ENCODE results near the gene CNOT11. TPM values are rescaled to one million over a fixed set of nuclear protein-coding genes. Genes with fewer than 3 reads are reported as not detected.

CNOT11 gene
- total and polyA plus RNA-seq, 2 of the 8 experiments (the other 6 are each of a cell fraction or from before 2014, with no cell fraction given) = 41.5 to 54.6 TPM

DNA sequence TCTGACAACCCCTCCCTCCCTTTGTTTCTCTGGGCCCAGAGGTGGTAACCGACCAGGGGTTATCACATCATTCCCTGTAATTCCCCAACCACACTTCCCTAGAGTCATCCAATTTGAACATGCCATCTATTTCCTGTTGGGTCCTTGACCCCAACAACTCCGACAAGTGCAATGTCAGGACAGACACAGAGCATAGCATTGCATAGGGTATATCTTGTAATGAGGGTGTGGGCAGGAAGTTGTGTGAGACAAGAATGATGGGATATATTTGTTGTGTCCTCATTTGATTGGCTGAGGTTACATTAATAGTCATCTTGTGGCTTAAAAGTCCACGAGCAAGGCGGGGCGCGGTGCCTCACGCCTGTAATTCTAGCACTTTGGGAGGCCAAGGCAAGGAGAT lies 33.4 kb upstream of the CNOT11 start:
- H4K8ac ChIP-seq (ENCODE audit: extremely low read depth, insufficient read depth, low read length) = no peak overlapping the region
- no peaks in the 10 kb centered on the region for H3K79me1 ChIP-seq (ENCODE audit: low read depth, low read length)
- no peaks in the 10 kb centered on the region for H3K4me1 ChIP-seq (replicated peaks in 1 of 4; ENCODE audit: control insufficient read depth in 3 of 4, insufficient read depth in 4 of 4, low read length in 3 of 4)
- H3K4me2 ChIP-seq (ENCODE audit: insufficient read depth in 1 of 2, low read depth in 2 of 2, low read length in 2 of 2) = no peak overlapping the region
- H4K5ac ChIP-seq (ENCODE audit: insufficient read length, low read depth, low read length) = no peak overlapping the region
- H3K14ac ChIP-seq (ENCODE audit: insufficient read length) = no peak overlapping the region
- H3K4me3 ChIP-seq (ENCODE audit: extremely low read depth in 1 of 4, insufficient read depth in 2 of 4, low read depth in 3 of 4, low read length in 4 of 4) = no peak overlapping the region
- H3K27ac ChIP-seq (ENCODE audit: low read depth, low read length) = no peak overlapping the region
- H2BK120ac ChIP-seq (replicated peaks; ENCODE audit: low read depth, low read length) = no peak overlapping the region
- no peak overlapping the region for H3K23ac ChIP-seq (ENCODE audit: insufficient read length)
- no peak overlapping the region for H2BK5ac ChIP-seq (ENCODE audit: low read depth, low read length)
- CTCF ChIA-PET (ENCODE audit: partially characterized antibody) = interaction anchor here (1.1 to 7.5 kb wide), 6 partner anchors 12 to 288 kb away, joined by 3 to 80 read pairs (median 17); no protein-coding TSS in a partner anchor
- H3K9me3 ChIP-seq (ENCODE audit: insufficient read depth in 2 of 2, low read depth in 1 of 2, low read length in 1 of 2) = no peaks in the 10 kb centered on the region
- H3K56ac ChIP-seq (replicated peaks; ENCODE audit: insufficient read length, low read depth, low read length) = no peak overlapping the region
- H2BK12ac ChIP-seq (ENCODE audit: low read depth, low read length) = no peak overlapping the region
- WGBS, 2 experiments (ENCODE audit: extremely low coverage in 1 of 2, insufficient coverage in 1 of 2, insufficient read length in 1 of 2, insufficient replicate concordance in 2 of 2, low coverage in 1 of 2, low lambda C conversion rate in 2 of 2, missing lambda C conversion rate in 1 of 2) = 94% methylated on average over 7 of the region's 7 CpGs; no CpG with 5 or more reads in 1 of the 2 experiments
- H3K18ac ChIP-seq (ENCODE audit: extremely low read depth, low read length) = no peak overlapping the region
- no peaks in the 10 kb centered on the region for H4K20me1 ChIP-seq (replicated peaks in 1 of 2; ENCODE audit: control insufficient read depth in 1 of 2, insufficient read depth in 2 of 2, low read length in 2 of 2)
- H2AFZ ChIP-seq (ENCODE audit: low read length) = no peak overlapping the region
- H3K79me2 ChIP-seq (ENCODE audit: control insufficient read depth in 1 of 2, insufficient read depth in 2 of 2, low read length in 2 of 2) = no peaks in the 10 kb centered on the region
- POLR2A ChIA-PET (ENCODE audit: partially characterized antibody) = no interaction called here
- no peak overlapping the region for H2AK5ac ChIP-seq (ENCODE audit: low read depth, low read length)
- DNase-seq (ENCODE audit: low read depth in 1 of 2, low spot score in 2 of 2) = no peak
- H3K23me2 ChIP-seq (ENCODE audit: low read depth, low read length) = no peaks in the 10 kb centered on the region
- FAIRE-seq = no peak
- no peak overlapping the region for H3K4ac ChIP-seq (replicated peaks; ENCODE audit: insufficient read length, low read depth, low read length)
- no peak overlapping the region for H2BK20ac ChIP-seq (ENCODE audit: low read length)
- H3K36me3 ChIP-seq (ENCODE audit: control insufficient read depth in 2 of 4, insufficient read depth in 4 of 4, low read length in 3 of 4) = no peaks in the 10 kb centered on the region
- TF ChIP-seq YY1 (IDR thresholded peaks at IDR 0.05; ENCODE audit: low read depth, low read length) (no peak), BCL11A (IDR thresholded peaks at IDR 0.05; ENCODE audit: low read depth in 2 of 2, low read length in 2 of 2) (no peak), CEBPB (IDR thresholded peaks at IDR 0.05; ENCODE audit: low read depth, low read length) (no peak), SP2 (IDR thresholded peaks at IDR 0.05; ENCODE audit: low read length) (no peak), NANOG (IDR thresholded peaks at IDR 0.05; ENCODE audit: insufficient read depth, low read depth, low read length, poor library complexity, severe bottlenecking) (no peak)
- H4K91ac ChIP-seq (replicated peaks; ENCODE audit: insufficient read length, low read length) = no peak overlapping the region
- H2BK15ac ChIP-seq (ENCODE audit: low read length) = no peak overlapping the region
- no peaks in the 10 kb centered on the region for H3K27me3 ChIP-seq (replicated peaks in 1 of 4; ENCODE audit: control insufficient read depth in 3 of 4, extremely low read depth in 1 of 4, insufficient read depth in 3 of 4, low read length in 3 of 4)
- no peak overlapping the region for H3K9ac ChIP-seq (replicated peaks in 1 of 4; ENCODE audit: extremely low read depth in 1 of 4, low read depth in 3 of 4, low read length in 3 of 4)
